Smooth muscle cell (in vitro differentiated cells): ENCODE measurements around the gene STARD3. TPM values are rescaled to one million over a fixed set of nuclear protein-coding genes. Genes with fewer than 3 reads are reported as not detected.

ENCODE experiments used
- DNase-seq: peaks from one replicate; lab custom pipeline; 2025; ENCODE audit not compliant: unreplicated experiment; lab: John Stamatoyannopoulos, UW
- H2AFZ ChIP-seq: fragments of 200-600 bp; sonication (generic); 2 replicates; pipeline ENCODE4 v1.6.0; 2016; ENCODE audit warnings: antibody characterized with exemption, low read depth, mild to moderate bottlenecking
- H3F3A ChIP-seq: fragments of 200-600 bp; sonication (generic); 2 replicates; pipeline ENCODE4 v1.6.0; 2017; ENCODE audit warnings: antibody characterized with exemption, low read depth
- H3K27ac ChIP-seq: fragments of 200-600 bp; sonication (generic); 2 replicates; pipeline ENCODE4 v1.5.1; 2016; ENCODE audit warnings: low read depth, mild to moderate bottlenecking
- H3K27me3 ChIP-seq: fragments of 200-600 bp; sonication (generic); 2 replicates; pipeline ENCODE4 v1.6.1; 2016; ENCODE audit warnings: low read depth, mild to moderate bottlenecking
- H3K36me3 ChIP-seq: fragments of 200-600 bp; sonication (generic); 2 replicates; pipeline ENCODE4 v1.5.1; 2016; ENCODE audit warnings: low read depth
- H3K4me1 ChIP-seq: fragments of 200-600 bp; sonication (generic); 2 replicates; pipeline ENCODE4 v1.5.1; 2016; ENCODE audit warnings: low read depth
- H3K4me2 ChIP-seq: fragments of 200-600 bp; sonication (generic); 2 replicates; pipeline ENCODE4 v1.6.0; 2016; ENCODE audit warnings: mild to moderate bottlenecking
- H3K4me3 ChIP-seq: fragments of 200-600 bp; sonication (generic); 2 replicates; pipeline ENCODE4 v1.5.1; 2016; ENCODE audit warnings: mild to moderate bottlenecking
- H3K79me2 ChIP-seq: fragments of 200-600 bp; sonication (generic); 2 replicates; pipeline ENCODE4 v1.6.0; 2016; ENCODE audit warnings: low read depth, mild to moderate bottlenecking
- H3K9ac ChIP-seq: fragments of 200-600 bp; sonication (generic); 2 replicates; pipeline ENCODE4 v1.6.0; 2016; ENCODE audit warnings: low read depth
- H3K9me3 ChIP-seq: fragments of 200-600 bp; sonication (generic); replicated peaks from 2 replicates; pipeline ENCODE4 v1.5.1; 2016; ENCODE audit warnings: low read depth
- H4K20me1 ChIP-seq: fragments of 200-600 bp; sonication (generic); 2 replicates; pipeline ENCODE4 v1.6.0; 2016; ENCODE audit warnings: low read depth
- WGBS: methylation state at CpG from one replicate; pipeline ENCODE4 v1.1.7; 2016; ENCODE audit warnings: low lambda C conversion rate; 5-methylcytosine and 5-hydroxymethylcytosine counted together
- polyA plus RNA-seq: library from polyadenylated mRNA; unstranded; fragments of >200 nt; fragmentation: Nextera tagmentation; extraction: Ambion mirVana; gene quantifications from 2 replicates; pipeline ENCODE4 v1.2.1, GENCODE V29; 2016
- total RNA-seq: library from RNA; depleted of rRNA; stranded (reverse); fragments of >200 nt; gene quantifications from 2 replicates; pipeline ENCODE4 v1.2.3, GENCODE V29; 2014
- TF ChIP-seq, protein P1 (sequence below): fragments of 200-600 bp; sonication (generic); IDR thresholded peaks from 2 replicates; pipeline ENCODE4 v1.5.1; 2017; ENCODE audit warnings: borderline replicate concordance, mild to moderate bottlenecking, antibody characterized with exemption; ENCODE audit not compliant: insufficient read depth, poor library complexity, severe bottlenecking

Gene STARD3
- total and polyA plus RNA-seq, 2 experiments from 2014 or later: 37.5 to 53.3 TPM

DNA sequence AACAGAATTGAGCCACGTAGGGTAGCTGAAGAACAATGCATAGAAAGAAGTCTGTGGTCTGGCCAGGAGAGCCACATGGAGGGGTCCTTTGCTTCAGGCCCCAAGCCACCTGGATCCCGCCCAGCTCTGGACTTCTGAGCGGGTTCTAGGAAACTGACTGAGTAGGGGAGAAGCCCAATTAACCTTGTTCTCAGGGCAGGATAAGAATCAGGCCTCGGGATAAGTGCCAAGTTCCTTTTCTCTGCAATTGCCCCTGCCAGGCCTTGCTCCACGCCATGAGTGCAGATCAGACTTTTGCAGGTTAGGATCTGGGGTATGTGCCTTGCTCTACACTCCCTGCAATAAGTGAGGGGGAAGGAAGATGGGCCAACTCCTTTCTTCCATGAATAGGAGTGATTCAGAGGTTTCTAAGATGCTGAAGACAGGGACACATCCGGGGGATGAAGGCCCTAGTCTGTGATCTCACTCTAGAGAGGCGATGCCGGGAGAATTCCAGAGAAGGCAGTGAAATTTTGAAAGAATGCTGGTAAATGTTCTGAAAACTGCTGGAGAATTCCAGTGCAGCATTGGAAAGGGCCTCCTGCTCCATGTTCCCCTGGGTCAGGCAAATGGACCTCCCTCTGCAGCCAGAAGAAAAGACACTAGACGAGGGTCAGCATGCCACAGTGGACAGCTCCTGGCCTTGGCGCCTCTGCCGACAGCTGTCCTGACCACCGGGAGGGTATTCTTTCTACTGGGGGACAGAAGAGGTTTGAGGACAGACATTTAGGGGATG lies 35.0 kb upstream of the STARD3 start:
- Histone ChIP-seq H3K9ac (no peak overlapping the region), H3K4me3 (no peak overlapping the region), H3K9me3 (no peaks in the 10 kb centered on the region), H3K27me3 (peaks cover 100% of the 10 kb centered on the region), H3K27ac (no peak overlapping the region), H3K79me2 (no peaks in the 10 kb centered on the region), H3K4me2 (no peak overlapping the region), H2AFZ (no peak overlapping the region), H3F3A (no peaks in the 10 kb centered on the region), H4K20me1 (no peaks in the 10 kb centered on the region), H3K36me3 (no peaks in the 10 kb centered on the region), H3K4me1 (peaks cover 15% of the 10 kb centered on the region)
- WGBS: 12% methylated on average over 12 of the region's 12 CpGs
- TF ChIP-seq, protein P1, sequence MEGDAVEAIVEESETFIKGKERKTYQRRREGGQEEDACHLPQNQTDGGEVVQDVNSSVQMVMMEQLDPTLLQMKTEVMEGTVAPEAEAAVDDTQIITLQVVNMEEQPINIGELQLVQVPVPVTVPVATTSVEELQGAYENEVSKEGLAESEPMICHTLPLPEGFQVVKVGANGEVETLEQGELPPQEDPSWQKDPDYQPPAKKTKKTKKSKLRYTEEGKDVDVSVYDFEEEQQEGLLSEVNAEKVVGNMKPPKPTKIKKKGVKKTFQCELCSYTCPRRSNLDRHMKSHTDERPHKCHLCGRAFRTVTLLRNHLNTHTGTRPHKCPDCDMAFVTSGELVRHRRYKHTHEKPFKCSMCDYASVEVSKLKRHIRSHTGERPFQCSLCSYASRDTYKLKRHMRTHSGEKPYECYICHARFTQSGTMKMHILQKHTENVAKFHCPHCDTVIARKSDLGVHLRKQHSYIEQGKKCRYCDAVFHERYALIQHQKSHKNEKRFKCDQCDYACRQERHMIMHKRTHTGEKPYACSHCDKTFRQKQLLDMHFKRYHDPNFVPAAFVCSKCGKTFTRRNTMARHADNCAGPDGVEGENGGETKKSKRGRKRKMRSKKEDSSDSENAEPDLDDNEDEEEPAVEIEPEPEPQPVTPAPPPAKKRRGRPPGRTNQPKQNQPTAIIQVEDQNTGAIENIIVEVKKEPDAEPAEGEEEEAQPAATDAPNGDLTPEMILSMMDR: no peak
- DNase-seq: no peak

DNA sequence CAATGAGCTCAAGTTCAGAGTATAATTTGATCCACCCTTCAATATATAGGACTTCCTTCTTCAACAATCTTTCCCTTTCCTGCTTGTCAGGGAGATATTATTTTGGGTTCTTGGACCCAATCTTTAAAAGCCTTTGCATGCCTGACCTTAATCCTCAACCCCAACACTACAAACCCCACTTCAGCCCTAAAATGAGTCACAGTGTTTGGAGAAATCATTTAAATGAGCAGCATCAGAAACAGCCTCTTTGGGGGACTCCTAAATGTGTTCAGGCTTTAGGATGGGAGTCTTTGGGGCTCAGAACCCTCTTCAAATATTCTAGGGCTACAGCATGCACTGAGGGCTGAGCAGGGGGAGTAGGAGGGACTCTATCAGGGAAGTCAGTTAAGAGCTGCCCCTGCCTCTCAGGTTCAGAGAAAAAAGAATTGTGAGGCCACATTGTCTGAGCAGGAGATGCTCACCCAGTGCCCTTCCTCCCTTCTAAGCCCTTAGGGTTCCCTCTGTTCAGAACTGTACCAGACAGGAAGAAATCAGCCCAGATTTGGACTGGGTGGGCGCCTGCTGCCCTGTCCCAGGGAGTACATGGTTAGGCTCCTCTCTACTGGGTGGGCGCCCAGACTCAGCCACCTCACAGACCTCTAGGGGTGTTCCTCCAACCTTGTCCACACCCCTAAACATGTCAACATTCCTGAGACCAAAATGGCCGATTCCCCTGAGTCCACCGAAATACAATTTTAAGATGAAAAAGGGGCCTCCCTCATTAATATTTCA lies 34.2 kb upstream of the STARD3 start:
- no peak overlapping the region for H3K4me3 ChIP-seq
- H2AFZ ChIP-seq: no peak overlapping the region
- no peaks in the 10 kb centered on the region for H3K36me3 ChIP-seq
- peaks cover 100% of the 10 kb centered on the region for H3K27me3 ChIP-seq
- no peaks in the 10 kb centered on the region for H3F3A ChIP-seq
- H3K27ac ChIP-seq: no peak overlapping the region
- no peak overlapping the region for H3K9ac ChIP-seq
- H3K4me1 ChIP-seq: peaks cover 21% of the 10 kb centered on the region
- TF ChIP-seq, protein P1: no peak
- no peak for DNase-seq
- H4K20me1 ChIP-seq: no peaks in the 10 kb centered on the region
- H3K9me3 ChIP-seq: no peaks in the 10 kb centered on the region
- no peaks in the 10 kb centered on the region for H3K79me2 ChIP-seq
- 25% methylated on average over 4 of the region's 4 CpGs for WGBS
- no peak overlapping the region for H3K4me2 ChIP-seq

DNA sequence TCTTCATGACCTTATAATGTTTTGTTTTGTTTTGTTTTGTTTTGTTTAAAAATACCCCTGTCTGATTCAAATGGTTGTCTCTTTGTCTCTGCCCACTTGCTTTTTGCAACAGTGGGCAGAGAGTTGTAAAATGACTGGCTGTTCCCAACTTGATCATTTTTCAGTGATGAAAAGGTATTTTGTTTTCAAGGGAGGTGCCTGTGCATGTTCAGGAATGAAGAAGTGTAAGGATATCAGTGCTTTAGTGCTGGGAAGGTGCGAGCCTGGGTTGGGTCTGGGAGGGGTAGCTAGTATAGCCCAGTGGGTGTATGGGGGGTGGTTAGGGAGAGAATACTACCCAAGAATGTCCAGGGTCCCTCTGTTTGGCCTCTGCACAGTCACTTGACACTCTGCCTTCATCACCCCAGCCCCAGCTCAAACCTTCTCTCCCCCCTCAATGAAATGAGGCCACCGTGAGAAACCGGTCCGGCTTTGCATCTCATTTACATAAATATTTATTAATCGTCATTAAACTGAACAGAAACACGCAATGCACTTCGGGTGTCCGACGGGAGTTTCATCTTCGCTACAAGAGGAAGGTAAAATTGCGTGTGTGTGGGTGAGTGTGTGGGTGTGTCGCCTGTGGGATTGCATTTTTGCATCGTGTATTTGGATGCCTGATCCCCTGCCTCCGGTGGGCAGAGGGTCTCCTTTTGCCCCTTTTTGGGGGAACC lies 33.5 kb upstream of the STARD3 start:
- Histone ChIP-seq H3K27me3 (peaks cover 100% of the 10 kb centered on the region), H3K4me2 (no peak overlapping the region), H3K9ac (no peak overlapping the region), H3K9me3 (no peaks in the 10 kb centered on the region), H4K20me1 (no peaks in the 10 kb centered on the region), H2AFZ (no peak overlapping the region), H3K79me2 (no peaks in the 10 kb centered on the region), H3K27ac (no peak overlapping the region), H3F3A (no peaks in the 10 kb centered on the region), H3K4me3 (no peak overlapping the region), H3K4me1 (peaks cover 21% of the 10 kb centered on the region), H3K36me3 (no peaks in the 10 kb centered on the region)
- no peak for DNase-seq
- TF ChIP-seq, protein P1: no peak
- WGBS: 2% methylated on average over 14 of the region's 14 CpGs
